ENCODE data around the gene INPP4A.

INPP4A gene

DNA sequence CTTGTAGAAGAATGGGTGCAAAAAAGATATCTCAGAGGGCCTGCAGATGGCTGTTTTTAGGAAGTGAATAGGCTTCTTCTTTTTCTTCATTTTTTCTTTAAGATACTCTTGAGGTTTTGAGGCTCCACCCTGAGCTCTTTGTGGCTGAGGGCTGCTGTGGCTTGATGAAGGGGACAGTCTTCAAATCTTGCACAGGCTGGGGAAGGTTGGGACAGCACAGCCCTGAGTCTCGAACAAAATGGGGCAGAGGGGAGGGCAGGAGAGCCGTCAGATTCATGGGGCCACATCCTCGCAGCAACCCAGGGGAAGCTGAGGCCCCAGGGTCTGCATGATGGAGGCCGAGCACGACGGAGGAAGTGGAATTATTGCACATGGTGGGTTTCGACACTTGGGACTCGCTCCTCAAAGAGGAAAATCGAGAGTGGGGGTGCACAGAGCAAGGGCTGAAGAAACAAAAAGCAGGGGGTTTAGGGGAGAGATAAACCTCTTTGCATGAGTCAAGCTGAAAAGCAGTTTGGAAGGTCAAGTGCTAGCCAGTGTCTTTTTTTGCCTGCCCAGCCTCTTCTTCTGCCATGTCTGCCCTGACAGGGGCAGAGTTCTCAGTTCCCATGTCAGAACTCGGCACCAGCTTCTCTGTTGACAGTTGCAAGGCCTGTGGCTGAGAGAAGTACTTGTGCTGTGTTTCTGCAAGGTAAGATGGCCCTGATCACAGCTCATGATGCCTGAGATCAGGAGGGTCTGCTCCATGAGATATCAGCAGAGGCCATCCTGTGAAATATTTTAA lies 19.5 kb downstream of the INPP4A start:
- H3K9me3 ChIP-seq (ENCODE audit: insufficient read depth, low read depth, low read length), result no peaks in the 10 kb centered on the region
- H3K27me3 ChIP-seq (ENCODE audit: insufficient read depth, low read length), result no peaks in the 10 kb centered on the region
- H3K27ac ChIP-seq (ENCODE audit: low read length), result no peak overlapping the region
- H3K4me3 ChIP-seq (ENCODE audit: low read length), result no peak overlapping the region
- peak overlapping the region; percentile 5; the same call in 1 of the 2 replicates for H3K9ac ChIP-seq (ENCODE audit: low read depth, low read length)
- H3K36me3 ChIP-seq (ENCODE audit: insufficient read depth, low read depth, low read length), result no peaks in the 10 kb centered on the region
- H3K4me1 ChIP-seq (ENCODE audit: insufficient read depth, low read length), result peaks cover 39% of the 10 kb centered on the region

DNA sequence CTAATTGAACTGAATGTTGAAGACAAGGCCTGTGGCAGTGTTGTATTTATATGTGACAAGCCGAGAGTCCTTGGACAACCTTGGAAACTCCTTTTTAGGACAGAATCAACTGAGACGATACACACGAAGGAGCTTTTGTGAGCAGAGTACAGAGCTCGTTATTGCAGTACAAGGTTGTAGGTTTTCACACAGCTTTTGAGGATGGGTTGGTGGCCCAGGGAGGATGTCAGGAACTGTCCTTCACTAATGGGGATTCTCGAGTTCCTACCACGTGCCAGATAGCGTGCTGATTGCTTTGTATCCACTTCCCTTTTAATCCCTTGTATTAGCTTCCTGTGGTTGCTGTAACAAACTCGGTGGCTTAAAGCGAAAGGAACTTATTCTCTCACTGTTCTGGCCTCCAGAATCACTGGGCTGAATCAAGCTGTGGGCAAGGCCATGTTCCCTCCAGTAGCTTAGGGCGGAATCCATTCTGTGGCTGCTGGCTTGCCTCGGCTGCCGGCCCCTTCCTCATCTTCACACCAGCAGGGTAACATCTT lies 20.2 kb downstream of the INPP4A start:
- Histone ChIP-seq H3K27ac (ENCODE audit: low read length) (no peak overlapping the region), H3K4me1 (ENCODE audit: insufficient read depth, low read length) (peaks cover 35% of the 10 kb centered on the region), H3K4me3 (ENCODE audit: low read length) (no peak overlapping the region), H3K9ac (ENCODE audit: low read depth, low read length) (no peak overlapping the region; the same call in 1 of the 2 replicates), H3K36me3 (ENCODE audit: insufficient read depth, low read depth, low read length) (no peaks in the 10 kb centered on the region), H3K27me3 (ENCODE audit: insufficient read depth, low read length) (no peaks in the 10 kb centered on the region), H3K9me3 (ENCODE audit: insufficient read depth, low read depth, low read length) (no peaks in the 10 kb centered on the region)

GRCh38 chr2:98465456-98466226 lies 21.0 kb downstream of the INPP4A start:
- Histone ChIP-seq H3K4me1 (ENCODE audit: insufficient read depth, low read length) (peaks cover 35% of the 10 kb centered on the region), H3K9ac (ENCODE audit: low read depth, low read length) (no peak overlapping the region), H3K36me3 (ENCODE audit: insufficient read depth, low read depth, low read length) (no peaks in the 10 kb centered on the region), H3K9me3 (ENCODE audit: insufficient read depth, low read depth, low read length) (no peaks in the 10 kb centered on the region), H3K4me3 (ENCODE audit: low read length) (no peak overlapping the region), H3K27me3 (ENCODE audit: insufficient read depth, low read length) (no peaks in the 10 kb centered on the region), H3K27ac (ENCODE audit: low read length) (no peak overlapping the region)

DNA sequence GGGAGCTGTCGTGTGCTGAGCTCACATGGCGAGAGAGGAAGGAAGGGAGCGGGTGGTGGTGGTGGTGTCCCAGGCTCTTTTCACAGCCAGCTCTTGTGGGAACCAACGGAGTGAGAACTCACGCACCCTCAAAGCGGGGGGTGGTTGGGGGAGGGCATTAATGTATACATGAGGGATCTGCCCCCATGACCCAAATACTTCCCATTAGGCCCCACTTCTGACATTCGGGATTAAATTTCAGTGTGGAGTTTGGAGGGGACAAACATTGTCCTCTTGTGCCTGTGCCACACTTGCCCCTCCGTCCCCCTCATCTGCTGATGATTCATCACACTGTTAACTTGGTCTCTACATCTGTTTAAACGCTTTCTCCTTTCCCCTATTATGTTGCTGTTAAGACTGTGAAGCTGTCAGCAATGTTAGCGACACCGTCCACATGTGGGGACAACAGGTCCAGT lies 22.5 kb downstream of the INPP4A start:
- H3K27ac ChIP-seq (ENCODE audit: low read length), result no peak overlapping the region
- H3K9me3 ChIP-seq (ENCODE audit: insufficient read depth, low read depth, low read length), result no peaks in the 10 kb centered on the region
- no peak overlapping the region for H3K9ac ChIP-seq (ENCODE audit: low read depth, low read length)
- H3K4me1 ChIP-seq (ENCODE audit: insufficient read depth, low read length), result peaks cover 35% of the 10 kb centered on the region
- no peak overlapping the region for H3K4me3 ChIP-seq (ENCODE audit: low read length)
- no peaks in the 10 kb centered on the region for H3K36me3 ChIP-seq (ENCODE audit: insufficient read depth, low read depth, low read length)
- H3K27me3 ChIP-seq (ENCODE audit: insufficient read depth, low read length), result no peaks in the 10 kb centered on the region

- H3K9me3 ChIP-seq (ENCODE audit: insufficient read depth, low read depth, low read length), result no peaks in the 10 kb centered on the region
- no peak overlapping the region for H3K27ac ChIP-seq (ENCODE audit: low read length)
- H3K9ac ChIP-seq (ENCODE audit: low read depth, low read length), result no peak overlapping the region
- H3K4me3 ChIP-seq (ENCODE audit: low read length), result no peak overlapping the region
- no peaks in the 10 kb centered on the region for H3K27me3 ChIP-seq (ENCODE audit: insufficient read depth, low read length)
- no peaks in the 10 kb centered on the region for H3K36me3 ChIP-seq (ENCODE audit: insufficient read depth, low read depth, low read length)
- peaks cover 35% of the 10 kb centered on the region for H3K4me1 ChIP-seq (ENCODE audit: insufficient read depth, low read length)
Observed at GRCh38 chr2:98467652-98468051, 23.0 kb downstream of the INPP4A start.

- Histone ChIP-seq H3K9ac (ENCODE audit: low read depth, low read length) (no peak overlapping the region), H3K4me3 (ENCODE audit: low read length) (no peak overlapping the region), H3K27me3 (ENCODE audit: insufficient read depth, low read length) (no peaks in the 10 kb centered on the region), H3K36me3 (ENCODE audit: insufficient read depth, low read depth, low read length) (no peaks in the 10 kb centered on the region), H3K9me3 (ENCODE audit: insufficient read depth, low read depth, low read length) (no peaks in the 10 kb centered on the region), H3K27ac (ENCODE audit: low read length) (no peak overlapping the region), H3K4me1 (ENCODE audit: insufficient read depth, low read length) (peaks cover 27% of the 10 kb centered on the region; the same call in 1 of the 2 replicates)
Observed at GRCh38 chr2:98468621-98469236, 24.1 kb downstream of the INPP4A start.

- Histone ChIP-seq H3K4me1 (ENCODE audit: insufficient read depth, low read length) (peaks cover 18% of the 10 kb centered on the region; the same call in 1 of the 2 replicates), H3K36me3 (ENCODE audit: insufficient read depth, low read depth, low read length) (no peaks in the 10 kb centered on the region), H3K9ac (ENCODE audit: low read depth, low read length) (no peak overlapping the region), H3K27me3 (ENCODE audit: insufficient read depth, low read length) (no peaks in the 10 kb centered on the region), H3K27ac (ENCODE audit: low read length) (no peak overlapping the region), H3K4me3 (ENCODE audit: low read length) (no peak overlapping the region), H3K9me3 (ENCODE audit: insufficient read depth, low read depth, low read length) (no peaks in the 10 kb centered on the region)
Observed at GRCh38 chr2:98469862-98470544, 25.3 kb downstream of the INPP4A start.

DNA sequence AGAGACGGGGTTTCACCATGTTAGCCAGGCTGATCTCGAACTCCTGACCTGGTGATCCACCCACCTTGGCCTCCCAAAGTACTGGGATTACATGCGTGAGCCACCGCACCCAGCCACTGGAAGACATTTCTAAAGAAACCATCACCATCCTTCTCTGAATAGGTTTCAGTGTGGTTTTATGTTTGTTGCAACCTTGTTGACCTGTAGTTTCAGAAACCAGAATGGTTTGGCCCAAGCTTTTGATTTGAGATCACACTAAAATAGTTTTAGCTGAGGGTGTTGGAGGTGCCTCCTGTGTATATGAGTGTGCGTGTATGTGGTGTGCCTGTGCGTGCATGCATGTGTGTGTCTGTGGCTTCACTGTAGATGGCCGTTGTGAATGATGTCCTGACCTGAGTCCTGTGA lies 26.2 kb downstream of the INPP4A start:
- Histone ChIP-seq H3K4me3 (ENCODE audit: low read length) (no peak overlapping the region), H3K4me1 (ENCODE audit: insufficient read depth, low read length) (peaks cover 18% of the 10 kb centered on the region; the same call in 1 of the 2 replicates), H3K9ac (ENCODE audit: low read depth, low read length) (no peak overlapping the region), H3K27me3 (ENCODE audit: insufficient read depth, low read length) (no peaks in the 10 kb centered on the region), H3K9me3 (ENCODE audit: insufficient read depth, low read depth, low read length) (no peaks in the 10 kb centered on the region), H3K27ac (ENCODE audit: low read length) (no peak overlapping the region), H3K36me3 (ENCODE audit: insufficient read depth, low read depth, low read length) (no peaks in the 10 kb centered on the region)

- no peak overlapping the region for H3K4me3 ChIP-seq (ENCODE audit: low read length)
- H3K4me1 ChIP-seq (ENCODE audit: insufficient read depth, low read length), result peaks cover 15% of the 10 kb centered on the region; the same call in 1 of the 2 replicates
- H3K9me3 ChIP-seq (ENCODE audit: insufficient read depth, low read depth, low read length), result no peaks in the 10 kb centered on the region
- no peaks in the 10 kb centered on the region for H3K27me3 ChIP-seq (ENCODE audit: insufficient read depth, low read length)
- no peaks in the 10 kb centered on the region for H3K36me3 ChIP-seq (ENCODE audit: insufficient read depth, low read depth, low read length)
- H3K27ac ChIP-seq (ENCODE audit: low read length), result no peak overlapping the region
- H3K9ac ChIP-seq (ENCODE audit: low read depth, low read length), result no peak overlapping the region
Observed at GRCh38 chr2:98471402-98472131, 26.9 kb downstream of the INPP4A start.

DNA sequence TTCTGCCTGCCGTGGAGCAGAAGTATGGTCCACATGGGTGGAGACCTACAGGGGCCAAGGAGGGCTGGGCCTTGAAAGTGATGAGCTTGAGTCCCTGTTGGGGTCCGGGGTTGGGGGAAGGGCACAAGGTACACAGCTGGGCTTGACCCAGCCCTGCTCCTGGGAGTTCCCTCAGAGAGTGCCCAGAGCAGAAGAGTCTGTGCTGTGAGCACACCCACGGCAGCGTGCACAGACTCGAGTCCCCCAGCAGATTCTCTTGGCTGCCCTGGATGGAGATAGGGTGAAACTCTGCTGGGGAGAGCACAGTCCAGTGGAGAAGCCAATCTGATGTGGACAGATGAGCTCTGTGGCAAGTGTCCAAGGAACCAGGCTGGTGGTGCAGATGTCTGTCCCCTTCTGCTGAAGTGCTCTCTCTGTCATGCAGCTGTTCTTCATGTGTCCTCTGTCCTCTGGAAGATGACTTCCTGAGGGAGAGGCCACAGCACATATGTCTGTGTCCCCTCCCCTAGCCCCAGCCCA lies 27.5 kb downstream of the INPP4A start:
- Histone ChIP-seq H3K4me3 (ENCODE audit: low read length) (no peak overlapping the region), H3K4me1 (ENCODE audit: insufficient read depth, low read length) (peaks cover 10% of the 10 kb centered on the region; the same call in 1 of the 2 replicates), H3K27me3 (ENCODE audit: insufficient read depth, low read length) (no peaks in the 10 kb centered on the region), H3K36me3 (ENCODE audit: insufficient read depth, low read depth, low read length) (no peaks in the 10 kb centered on the region), H3K9ac (ENCODE audit: low read depth, low read length) (no peak overlapping the region), H3K27ac (ENCODE audit: low read length) (no peak overlapping the region), H3K9me3 (ENCODE audit: insufficient read depth, low read depth, low read length) (no peaks in the 10 kb centered on the region)
